ENCODE data around the gene PCDH9. TPM values are rescaled to one million over a fixed set of nuclear protein-coding genes. Genes with fewer than 3 reads are reported as not detected.
"Not testable (repeated sequence)": the region's sequence is repeated elsewhere in the genome, so short reads cannot be mapped to it uniquely, and the experiment has no call there.

The PCDH9 gene
- total RNA-seq, 1 donor from 2014 or later, result 1.9 TPM

GRCh38 chr13:66780814-66781213 lies 449.3 kb downstream of the PCDH9 start:
- H3K36me3 Mint-ChIP-seq (ENCODE audit: low read depth, unreplicated experiment), result no peaks in the 10 kb centered on the region
- peaks cover 2% of the 10 kb centered on the region for H3K27me3 Mint-ChIP-seq (ENCODE audit: unreplicated experiment)
- peaks cover 3% of the 10 kb centered on the region for H3K4me1 Mint-ChIP-seq (ENCODE audit: unreplicated experiment)
- no peaks in the 10 kb centered on the region for H3K9me3 Mint-ChIP-seq (ENCODE audit: unreplicated experiment)
- no peak for DNase-seq (ENCODE audit: low spot score)
- no peak overlapping the region for H3K4me3 Mint-ChIP-seq (ENCODE audit: unreplicated experiment)
- no peak for TF ChIP-seq CTCF (IDR thresholded peaks at IDR 0.05; ENCODE audit: unreplicated experiment)
- H3K27ac Mint-ChIP-seq (ENCODE audit: unreplicated experiment), result no peak overlapping the region

- Mint-ChIP-seq H3K27ac (ENCODE audit: unreplicated experiment) (no peak overlapping the region), H3K9me3 (ENCODE audit: unreplicated experiment) (no peaks in the 10 kb centered on the region), H3K27me3 (ENCODE audit: unreplicated experiment) (peaks cover 2% of the 10 kb centered on the region), H3K4me1 (ENCODE audit: unreplicated experiment) (peaks cover 4% of the 10 kb centered on the region), H3K36me3 (ENCODE audit: low read depth, unreplicated experiment) (no peaks in the 10 kb centered on the region), H3K4me3 (ENCODE audit: unreplicated experiment) (no peak overlapping the region)
- no peak for DNase-seq (ENCODE audit: low spot score)
- TF ChIP-seq CTCF (IDR thresholded peaks at IDR 0.05; ENCODE audit: unreplicated experiment), result no peak
Measured at GRCh38 chr13:66778461-66778860, 451.7 kb downstream of the PCDH9 start.

GRCh38 chr13:66775196-66775595 lies 454.9 kb downstream of the PCDH9 start:
- Mint-ChIP-seq H3K4me3 (ENCODE audit: unreplicated experiment) (no peak overlapping the region), H3K36me3 (ENCODE audit: low read depth, unreplicated experiment) (no peaks in the 10 kb centered on the region), H3K27me3 (ENCODE audit: unreplicated experiment) (peaks cover 2% of the 10 kb centered on the region), H3K9me3 (ENCODE audit: unreplicated experiment) (no peaks in the 10 kb centered on the region), H3K27ac (ENCODE audit: unreplicated experiment) (no peak overlapping the region), H3K4me1 (ENCODE audit: unreplicated experiment) (peaks cover 4% of the 10 kb centered on the region)
- TF ChIP-seq CTCF (IDR thresholded peaks at IDR 0.05; ENCODE audit: unreplicated experiment), result no peak
- no peak for DNase-seq (ENCODE audit: low spot score)

- no peak for DNase-seq (ENCODE audit: low spot score)
- H3K27ac Mint-ChIP-seq (ENCODE audit: unreplicated experiment), result no peak overlapping the region
- peaks cover 4% of the 10 kb centered on the region for H3K4me1 Mint-ChIP-seq (ENCODE audit: unreplicated experiment)
- no peaks in the 10 kb centered on the region for H3K9me3 Mint-ChIP-seq (ENCODE audit: unreplicated experiment)
- H3K36me3 Mint-ChIP-seq (ENCODE audit: low read depth, unreplicated experiment), result no peaks in the 10 kb centered on the region
- no peak for TF ChIP-seq CTCF (IDR thresholded peaks at IDR 0.05; ENCODE audit: unreplicated experiment)
- peaks cover 2% of the 10 kb centered on the region for H3K27me3 Mint-ChIP-seq (ENCODE audit: unreplicated experiment)
- H3K4me3 Mint-ChIP-seq (ENCODE audit: unreplicated experiment), result no peak overlapping the region
Measured at GRCh38 chr13:66774046-66774445, 456.1 kb downstream of the PCDH9 start.

DNA sequence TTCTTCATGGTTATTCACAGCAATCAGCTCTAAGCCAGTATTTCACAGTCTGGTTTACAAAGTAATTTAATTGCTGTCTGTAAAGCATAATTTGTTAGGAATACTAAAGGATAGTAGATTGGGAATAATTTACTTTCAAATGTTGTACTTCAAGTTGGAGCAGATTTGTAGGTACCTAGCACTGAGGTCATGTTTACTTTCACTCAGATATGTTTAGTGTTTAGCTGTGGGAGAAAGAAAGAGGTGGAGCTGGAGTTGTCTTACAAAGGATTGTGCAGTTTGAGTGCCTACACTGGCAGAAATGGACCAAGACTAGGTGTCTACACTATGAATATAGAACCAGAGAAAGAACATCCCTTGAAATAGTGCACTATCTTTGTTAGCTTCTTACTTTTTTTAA lies 464.6 kb downstream of the PCDH9 start:
- TF ChIP-seq CTCF (IDR thresholded peaks at IDR 0.05; ENCODE audit: unreplicated experiment), result no peak
- Mint-ChIP-seq H3K36me3 (ENCODE audit: low read depth, unreplicated experiment) (peaks cover 6% of the 10 kb centered on the region), H3K4me3 (ENCODE audit: unreplicated experiment) (no peak overlapping the region), H3K27me3 (ENCODE audit: unreplicated experiment) (no peaks in the 10 kb centered on the region), H3K4me1 (ENCODE audit: unreplicated experiment) (no peaks in the 10 kb centered on the region), H3K27ac (ENCODE audit: unreplicated experiment) (no peak overlapping the region), H3K9me3 (ENCODE audit: unreplicated experiment) (no peaks in the 10 kb centered on the region)
- DNase-seq (ENCODE audit: low spot score), result no peak

- H3K9me3 Mint-ChIP-seq (ENCODE audit: unreplicated experiment); H3K27ac Mint-ChIP-seq (ENCODE audit: unreplicated experiment); H3K27me3 Mint-ChIP-seq (ENCODE audit: unreplicated experiment); H3K4me3 Mint-ChIP-seq (ENCODE audit: unreplicated experiment); H3K4me1 Mint-ChIP-seq (ENCODE audit: unreplicated experiment); DNase-seq (ENCODE audit: low spot score); H3K36me3 Mint-ChIP-seq (ENCODE audit: low read depth, unreplicated experiment): not testable (repeated sequence)
Measured at GRCh38 chr13:66760678-66761077, 469.5 kb downstream of the PCDH9 start.

All from endothelial cell (in vitro differentiated cells).